Panc1 (cell line): ENCODE data around the gene TMEM192.

Source experiments
- CTCF ChIP-seq: fragments of 450-650 bp; IDR thresholded peaks from 2 replicates; pipeline ENCODE4 v1.5.1; 2017; ENCODE audit warnings: mild to moderate bottlenecking
- POLR2AphosphoS5 ChIP-seq: IDR thresholded peaks from 2 replicates; pipeline ENCODE4 v1.6.1; 2012; ENCODE audit warnings: mild to moderate bottlenecking, low read depth, low read length, moderate library complexity
- REST ChIP-seq, 2 experiments: IDR thresholded peaks; 2 replicates each; pipeline ENCODE4 v1.6.1; 2011 to 2012; ENCODE audit warnings: low read depth in 2 of 2, control low read depth in 1 of 2, low read length in 1 of 2, mild to moderate bottlenecking in 1 of 2, moderate library complexity in 1 of 2; ENCODE audit not compliant: insufficient read depth in 1 of 2
- SIN3A ChIP-seq: IDR thresholded peaks from 2 replicates; pipeline ENCODE4 v1.6.1; 2012; ENCODE audit warnings: low read depth, mild to moderate bottlenecking, low read length, moderate library complexity, borderline replicate concordance; ENCODE audit not compliant: insufficient read depth

GRCh38 chr4:165115301-165115700 is 2.6 kb upstream of the TMEM192 start:
- no peak for TF ChIP-seq CTCF
- TF ChIP-seq SIN3A = no peak
- TF ChIP-seq REST (IDR thresholded peaks at IDR 0.05; ENCODE audit: insufficient read depth in 1 of 2, low read depth in 2 of 2, low read length in 1 of 2) = no peak
- TF ChIP-seq POLR2AphosphoS5 = no peak
